ENCODE results near the gene PRKCA. TPM values are rescaled to one million over a fixed set of nuclear protein-coding genes. Genes with fewer than 3 reads are reported as not detected.

Gene PRKCA
- total and polyA plus RNA-seq, 10 of the 15 experiments (the other 5 are each of a cell fraction or from before 2014, with no cell fraction given), result 0.11 to 14.6 (median 0.72) TPM

- TF ChIP-seq MYB (IDR thresholded peaks at IDR 0.05; ENCODE audit: borderline replicate concordance, low read depth, low read length) (peak; percentile 80; the same call in 1 of the 2 replicates), CHD4 (IDR thresholded peaks at IDR 0.05) (no peak), LARP7 (IDR thresholded peaks at IDR 0.05) (no peak), ZBTB11 (CRISPR knock-in tag; IDR thresholded peaks at IDR 0.05) (no peak), SRF (IDR thresholded peaks at IDR 0.05; ENCODE audit: low read depth in 2 of 2, low read length in 2 of 2) (no peak), SMAD1 (IDR thresholded peaks at IDR 0.05; ENCODE audit: low read depth, partially characterized antibody) (peak; percentile 70), MEF2A (IDR thresholded peaks at IDR 0.05; ENCODE audit: insufficient read depth, low read depth, low read length) (peak; percentile 98), MTA3 (IDR thresholded peaks at IDR 0.05; ENCODE audit: borderline replicate concordance, low read length) (peak; percentile 74), POLR2AphosphoS2 (IDR thresholded peaks at IDR 0.05; ENCODE audit: low read depth, low read length) (no peak), EGR1 (IDR thresholded peaks at IDR 0.05; ENCODE audit: borderline replicate concordance in 1 of 2, low read depth in 2 of 2, low read length in 2 of 2) (no peak), ZNF592 (IDR thresholded peaks at IDR 0.05) (peak; percentile 46; the same call in 1 of the 2 replicates)
- TF ChIP-seq, protein P1, sequence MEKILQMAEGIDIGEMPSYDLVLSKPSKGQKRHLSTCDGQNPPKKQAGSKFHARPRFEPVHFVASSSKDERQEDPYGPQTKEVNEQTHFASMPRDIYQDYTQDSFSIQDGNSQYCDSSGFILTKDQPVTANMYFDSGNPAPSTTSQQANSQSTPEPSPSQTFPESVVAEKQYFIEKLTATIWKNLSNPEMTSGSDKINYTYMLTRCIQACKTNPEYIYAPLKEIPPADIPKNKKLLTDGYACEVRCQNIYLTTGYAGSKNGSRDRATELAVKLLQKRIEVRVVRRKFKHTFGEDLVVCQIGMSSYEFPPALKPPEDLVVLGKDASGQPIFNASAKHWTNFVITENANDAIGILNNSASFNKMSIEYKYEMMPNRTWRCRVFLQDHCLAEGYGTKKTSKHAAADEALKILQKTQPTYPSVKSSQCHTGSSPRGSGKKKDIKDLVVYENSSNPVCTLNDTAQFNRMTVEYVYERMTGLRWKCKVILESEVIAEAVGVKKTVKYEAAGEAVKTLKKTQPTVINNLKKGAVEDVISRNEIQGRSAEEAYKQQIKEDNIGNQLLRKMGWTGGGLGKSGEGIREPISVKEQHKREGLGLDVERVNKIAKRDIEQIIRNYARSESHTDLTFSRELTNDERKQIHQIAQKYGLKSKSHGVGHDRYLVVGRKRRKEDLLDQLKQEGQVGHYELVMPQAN (conservative IDR thresholded peaks at IDR 0.05), result peak; percentile 33; the same call in 1 of the 2 replicates
- TF ChIP-seq, protein P2, sequence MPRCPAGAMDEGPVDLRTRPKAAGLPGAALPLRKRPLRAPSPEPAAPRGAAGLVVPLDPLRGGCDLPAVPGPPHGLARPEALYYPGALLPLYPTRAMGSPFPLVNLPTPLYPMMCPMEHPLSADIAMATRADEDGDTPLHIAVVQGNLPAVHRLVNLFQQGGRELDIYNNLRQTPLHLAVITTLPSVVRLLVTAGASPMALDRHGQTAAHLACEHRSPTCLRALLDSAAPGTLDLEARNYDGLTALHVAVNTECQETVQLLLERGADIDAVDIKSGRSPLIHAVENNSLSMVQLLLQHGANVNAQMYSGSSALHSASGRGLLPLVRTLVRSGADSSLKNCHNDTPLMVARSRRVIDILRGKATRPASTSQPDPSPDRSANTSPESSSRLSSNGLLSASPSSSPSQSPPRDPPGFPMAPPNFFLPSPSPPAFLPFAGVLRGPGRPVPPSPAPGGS (IDR thresholded peaks at IDR 0.05; ENCODE audit: borderline replicate concordance, insufficient read depth, low read depth, low read length, poor library complexity, severe bottlenecking), result no peak
- TF ChIP-seq, protein P3, sequence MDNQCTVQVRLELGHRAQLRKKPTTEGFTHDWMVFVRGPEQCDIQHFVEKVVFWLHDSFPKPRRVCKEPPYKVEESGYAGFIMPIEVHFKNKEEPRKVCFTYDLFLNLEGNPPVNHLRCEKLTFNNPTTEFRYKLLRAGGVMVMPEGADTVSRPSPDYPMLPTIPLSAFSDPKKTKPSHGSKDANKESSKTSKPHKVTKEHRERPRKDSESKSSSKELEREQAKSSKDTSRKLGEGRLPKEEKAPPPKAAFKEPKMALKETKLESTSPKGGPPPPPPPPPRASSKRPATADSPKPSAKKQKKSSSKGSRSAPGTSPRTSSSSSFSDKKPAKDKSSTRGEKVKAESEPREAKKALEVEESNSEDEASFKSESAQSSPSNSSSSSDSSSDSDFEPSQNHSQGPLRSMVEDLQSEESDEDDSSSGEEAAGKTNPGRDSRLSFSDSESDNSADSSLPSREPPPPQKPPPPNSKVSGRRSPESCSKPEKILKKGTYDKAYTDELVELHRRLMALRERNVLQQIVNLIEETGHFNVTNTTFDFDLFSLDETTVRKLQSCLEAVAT (IDR thresholded peaks at IDR 0.05), result peak; percentile 87
Measured at GRCh38 chr17:66713533-66714042, 411.2 kb downstream of the PRKCA start (continued).

Data from GM12878 (cell line).